GM12878 (cell line): Measurements from ENCODE around the gene PDE9A. TPM values are rescaled to one million over a fixed set of nuclear protein-coding genes. Genes with fewer than 3 reads are reported as not detected.

Experiments
- EED ChIP-seq: sonication (generic); IDR thresholded peaks from 2 replicates; pipeline ENCODE4 v1.6.1; 2016; ENCODE audit warnings: antibody characterized with exemption, low read depth
- IKZF1 ChIP-seq: fragments of 450-650 bp; conservative IDR thresholded peaks from 2 replicates; pipeline ENCODE4 v1.6.1; 2017; ENCODE audit warnings: antibody characterized with exemption, mild to moderate bottlenecking
- IKZF2 ChIP-seq, 2 experiments: fragments of 450-650 bp; IDR thresholded peaks; 2 replicates each; pipeline ENCODE4 v1.6.1; 2017; ENCODE audit warnings: mild to moderate bottlenecking in 2 of 2, moderate library complexity in 2 of 2
- NRF1 ChIP-seq: conservative IDR thresholded peaks from 2 replicates; pipeline ENCODE4 v1.6.1; 2011; ENCODE audit warnings: mild to moderate bottlenecking, low read depth, low read length, improper control_type of control experiment
- RB1 ChIP-seq: fragments of 450-650 bp; formaldehyde crosslinking; IDR thresholded peaks from 2 replicates; pipeline ENCODE4 v1.6.1; 2017; ENCODE audit warnings: mild to moderate bottlenecking, borderline replicate concordance
- SKIL ChIP-seq: fragments of 450-650 bp; IDR thresholded peaks from 2 replicates; pipeline ENCODE4 v1.6.1; 2017; ENCODE audit warnings: mild to moderate bottlenecking, low read depth, inconsistent platforms; ENCODE audit not compliant: poor library complexity, severe bottlenecking
- USF1 ChIP-seq: IDR thresholded peaks from 2 replicates; pipeline ENCODE4 v1.6.1; 2011; ENCODE audit warnings: borderline replicate concordance, low read depth, mild to moderate bottlenecking, moderate library complexity, mixed read lengths, low read length; ENCODE audit not compliant: insufficient read depth; ENCODE audit errors: extremely low read length
- ZNF592 ChIP-seq: fragments of 450-650 bp; IDR thresholded peaks from 2 replicates; pipeline ENCODE4 v1.6.1; 2017; ENCODE audit warnings: mild to moderate bottlenecking, moderate library complexity
- polyA plus RNA-seq, 11 experiments: library from polyadenylated mRNA; depleted of rRNA in 4 of 11; unstranded in 6 of 11; stranded (reverse) in 5 of 11; fragments of >200 nt; fragmentation: Nextera tagmentation in 4 of 11; fragmentation: Illumina TruSeq in 1 of 11; extraction: Ambion mirVana in 4 of 11; extraction: Trizol in 1 of 11; gene quantifications; 1 replicate in 1 of 11; 2 replicates in 10 of 11; pipeline versions ENCODE4 v1.2.1 to v1.2.3, GENCODE V29; 2011 to 2016; ENCODE audit warnings: inconsistent platforms in 2 of 11, missing spikeins in 2 of 11, low read depth in 1 of 11
- total RNA-seq, 4 experiments: library from RNA; depleted of rRNA in 3 of 4; stranded (reverse); fragments of >200 nt in 3 of 4; fragmentation: Illumina TruSeq in 1 of 4; extraction: Trizol in 1 of 4; gene quantifications; 2 replicates each; pipeline versions ENCODE4 v1.2.1 to v1.2.3, GENCODE V29; 2013 to 2021

Gene PDE9A
- total and polyA plus RNA-seq, 10 of the 15 experiments (the other 5 are each of a cell fraction or from before 2014, with no cell fraction given), result 0.08 to 0.45 (median 0.20) TPM; not detected in 1

GRCh38 chr21:42733037-42733627 is 79.7 kb downstream of the PDE9A start (continued):
- no peak for TF ChIP-seq SKIL
- TF ChIP-seq IKZF1, result no peak
- TF ChIP-seq IKZF2 (IDR thresholded peaks at IDR 0.05), result no peak
- TF ChIP-seq USF1, result no peak
- no peak for TF ChIP-seq RB1
- no peak for TF ChIP-seq ZNF592
- TF ChIP-seq EED, result no peak
- no peak for TF ChIP-seq NRF1
